PC-9 (cell line): ENCODE measurements around the gene GPER1. TPM values are rescaled to one million over a fixed set of nuclear protein-coding genes. Genes with fewer than 3 reads are reported as not detected.

Experiments
- BruUV-seq: library from RNA; stranded (reverse); fragments of 400-500 nt; replicated peaks from 2 replicates; lab custom pipeline; 2021; lab: Mats Ljungman, UMichigan
- CTCF ChIA-PET: fragments of 300-600 bp; sonication (Branson Sonifier 250); formaldehyde crosslinking; loops from one replicate; lab custom pipeline; 2022; ENCODE audit warnings: antibody characterized with exemption; lab: Charles Lee
- POLR2A ChIA-PET: fragments of 300-600 bp; sonication (Branson Sonifier 250); formaldehyde crosslinking; loops from one replicate; lab custom pipeline; 2022; ENCODE audit warnings: antibody characterized with exemption; ENCODE audit not compliant: unreplicated experiment; lab: Charles Lee
- DNase-seq, 2 experiments: peaks; one replicate each; pipeline versions ENCODE4 v3.0.0 to v3.0.0-alpha.2; 2015 to 2022; ENCODE audit warnings: mixed read lengths in 1 of 2
- H2AFZ ChIP-seq: fragments of 200-600 bp; sonication (generic); 2 replicates; pipeline ENCODE4 v1.8.1; 2017; ENCODE audit warnings: antibody characterized with exemption
- H3F3A ChIP-seq: fragments of 200-600 bp; sonication (generic); 2 replicates; pipeline ENCODE4 v1.8.1; 2017; ENCODE audit warnings: antibody characterized with exemption, mild to moderate bottlenecking, low read depth; ENCODE audit not compliant: insufficient read depth
- H3K27ac ChIP-seq: fragments of 200-600 bp; sonication (generic); 2 replicates; pipeline ENCODE4 v1.6.1; 2016; ENCODE audit warnings: mixed run types
- H3K27me3 ChIP-seq: fragments of 200-600 bp; sonication (generic); 2 replicates; pipeline ENCODE4 v1.6.1; 2016; ENCODE audit warnings: low read depth, mixed run types; ENCODE audit not compliant: insufficient read depth
- H3K36me3 ChIP-seq: fragments of 200-600 bp; sonication (generic); 2 replicates; pipeline ENCODE4 v1.6.1; 2016; ENCODE audit warnings: low read depth, mixed run types
- H3K4me1 ChIP-seq: fragments of 200-600 bp; sonication (generic); replicated peaks from 2 replicates; pipeline ENCODE4 v1.6.1; 2016; ENCODE audit warnings: mixed run types; ENCODE audit not compliant: insufficient read depth
- H3K4me2 ChIP-seq: fragments of 200-600 bp; sonication (generic); 2 replicates; pipeline ENCODE4 v1.6.1; 2017; ENCODE audit warnings: mixed run types
- H3K4me3 ChIP-seq: fragments of 200-600 bp; sonication (generic); 2 replicates; pipeline ENCODE4 v1.6.1; 2016; ENCODE audit warnings: mixed run types
- H3K79me2 ChIP-seq: fragments of 200-600 bp; sonication (generic); 2 replicates; pipeline ENCODE4 v1.6.1; 2017; ENCODE audit warnings: low read depth, mixed run types
- H3K9me2 ChIP-seq: fragments of 200-600 bp; sonication (generic); 2 replicates; pipeline ENCODE4 v1.8.1; 2017; ENCODE audit warnings: mild to moderate bottlenecking; ENCODE audit not compliant: insufficient read depth
- H3K9me3 ChIP-seq: fragments of 200-600 bp; sonication (generic); 2 replicates; pipeline ENCODE4 v1.8.1; 2016; ENCODE audit warnings: low read depth; ENCODE audit not compliant: insufficient read depth
- H4K20me1 ChIP-seq: fragments of 200-600 bp; sonication (generic); 2 replicates; pipeline ENCODE4 v1.8.1; 2017; ENCODE audit not compliant: insufficient read depth
- CTCF ChIP-seq: fragments of 200-600 bp; sonication (generic); conservative IDR thresholded peaks from 2 replicates; pipeline ENCODE4 v1.6.1; 2017; ENCODE audit warnings: mixed run types, antibody characterized with exemption, mild to moderate bottlenecking, moderate library complexity
- EZH2 ChIP-seq: fragments of 200-600 bp; sonication (generic); IDR thresholded peaks from 2 replicates; pipeline ENCODE4 v1.8.0; 2017; ENCODE audit warnings: antibody characterized with exemption, low read depth
- intact Hi-C: fragments of 100-400 bp; cut with micrococcal nuclease; formaldehyde crosslinking; loops from one replicate; pipeline ENCODE4 v1.10.0; 2022; ENCODE audit not compliant: unreplicated experiment
- total RNA-seq: library from RNA; stranded (reverse); gene quantifications from 2 replicates; pipeline ENCODE4 v1.2.3, GENCODE V29; 2021

GPER1 gene
- total RNA-seq, 1 experiment from 2014 or later = 0.37 TPM

- Histone ChIP-seq H3K9me3 (no peaks in the 10 kb centered on the region), H4K20me1 (peaks cover 41% of the 10 kb centered on the region), H3K36me3 (no peaks in the 10 kb centered on the region), H3K27ac (no peak overlapping the region), H3K4me2 (no peak overlapping the region), H3K9me2 (no peaks in the 10 kb centered on the region), H3K4me3 (no peak overlapping the region), H2AFZ (no peak overlapping the region), H3K4me1 (no peaks in the 10 kb centered on the region), H3K27me3 (no peaks in the 10 kb centered on the region), H3K79me2 (peaks cover 8% of the 10 kb centered on the region; the same call in 1 of the 2 replicates), H3F3A (no peaks in the 10 kb centered on the region)
- no TSS peak for BruUV-seq
- intact Hi-C loops = no loop called here
- DNase-seq = no peak
- TF ChIP-seq CTCF = no peak
- no peak for TF ChIP-seq EZH2
- POLR2A ChIA-PET = no interaction called here
- CTCF ChIA-PET = no interaction called here
Observed at GRCh38 chr7:1099154-1099542, 11.2 kb downstream of the GPER1 start.

- Histone ChIP-seq H3K79me2 (peaks cover 8% of the 10 kb centered on the region; the same call in 1 of the 2 replicates), H2AFZ (no peak overlapping the region), H3K4me3 (no peak overlapping the region), H3K36me3 (no peaks in the 10 kb centered on the region), H3K9me3 (no peaks in the 10 kb centered on the region), H3K4me2 (no peak overlapping the region), H3K4me1 (no peaks in the 10 kb centered on the region), H3K9me2 (no peaks in the 10 kb centered on the region), H3K27me3 (no peaks in the 10 kb centered on the region), H3F3A (no peaks in the 10 kb centered on the region), H3K27ac (no peak overlapping the region), H4K20me1 (peaks cover 41% of the 10 kb centered on the region)
- no peak for TF ChIP-seq EZH2
- no peak for TF ChIP-seq CTCF
- intact Hi-C loops = no loop called here
- BruUV-seq = no TSS peak
- POLR2A ChIA-PET = no interaction called here
- CTCF ChIA-PET = no interaction called here
- no peak for DNase-seq
Observed at GRCh38 chr7:1099637-1100036, 11.7 kb downstream of the GPER1 start.

- Histone ChIP-seq H3F3A (no peaks in the 10 kb centered on the region), H3K9me3 (no peaks in the 10 kb centered on the region), H4K20me1 (peaks cover 44% of the 10 kb centered on the region), H3K4me1 (no peaks in the 10 kb centered on the region), H3K36me3 (no peaks in the 10 kb centered on the region), H3K9me2 (no peaks in the 10 kb centered on the region), H3K27me3 (no peaks in the 10 kb centered on the region), H2AFZ (no peak overlapping the region), H3K4me3 (no peak overlapping the region), H3K27ac (no peak overlapping the region), H3K79me2 (peaks cover 8% of the 10 kb centered on the region; the same call in 1 of the 2 replicates), H3K4me2 (no peak overlapping the region)
- ChIA-PET CTCF (interaction anchor here (0.6 kb wide), 1 partner anchor 381 kb away, joined by 10 read pairs; no protein-coding TSS in a partner anchor), POLR2A (no interaction called here)
- TF ChIP-seq CTCF = no peak
- no peak for TF ChIP-seq EZH2
- intact Hi-C loops = no loop called here
- no peak for DNase-seq
- BruUV-seq = no TSS peak
Observed at GRCh38 chr7:1100386-1100785, 12.5 kb downstream of the GPER1 start.
